NCI-H446 (cell line): ENCODE data around the gene SCN9A.
"Not testable (repeated sequence)": the region's sequence is repeated elsewhere in the genome, so short reads cannot be mapped to it uniquely, and the experiment has no call there.

Source experiments
- DNase-seq, 2 experiments: peaks; one replicate each; lab custom pipeline; 2025; lab: John Stamatoyannopoulos, UW

Gene SCN9A

DNA sequence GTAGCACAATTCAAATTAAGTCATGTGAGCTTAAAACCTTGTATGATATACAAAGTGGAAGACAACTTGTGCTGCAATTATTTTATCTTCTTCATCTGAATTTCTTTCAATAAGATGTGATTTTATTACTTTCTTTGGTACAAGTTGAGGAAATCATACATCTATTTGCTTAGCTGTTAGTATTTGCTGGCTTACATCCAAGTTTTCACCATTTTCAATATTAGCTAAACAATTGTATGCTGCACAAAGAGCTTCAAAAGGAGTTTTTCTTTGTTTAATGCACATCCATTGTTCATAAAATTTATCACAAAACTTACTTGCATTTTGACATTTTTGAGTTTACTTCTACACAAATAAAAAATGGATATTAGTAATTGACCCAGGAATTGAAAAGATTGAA lies 40.9 kb downstream of the SCN9A start:
- no peak for DNase-seq

DNA sequence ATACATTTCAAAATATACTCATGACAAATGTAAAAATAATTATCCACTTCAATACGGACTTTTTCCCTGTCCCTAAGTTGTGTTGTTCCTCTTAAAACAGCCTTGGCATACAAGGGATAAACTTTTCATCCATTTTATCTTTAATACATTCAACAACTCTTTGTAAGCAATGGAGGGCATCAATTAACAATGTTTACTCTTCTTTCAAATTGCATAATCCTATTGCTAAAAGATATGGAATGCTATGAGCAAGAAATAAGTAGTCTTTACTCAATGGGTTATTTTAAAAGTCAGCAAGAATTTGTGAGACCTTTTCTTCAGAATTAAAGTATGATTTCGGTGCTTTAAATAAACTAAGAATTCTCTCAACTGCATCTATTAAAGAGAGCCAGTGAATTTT lies 41.9 kb downstream of the SCN9A start:
- no peak for DNase-seq

- no peak for DNase-seq
These were observed 43.6 kb downstream of the SCN9A start for GRCh38 chr2:166332106-166332505.

DNA sequence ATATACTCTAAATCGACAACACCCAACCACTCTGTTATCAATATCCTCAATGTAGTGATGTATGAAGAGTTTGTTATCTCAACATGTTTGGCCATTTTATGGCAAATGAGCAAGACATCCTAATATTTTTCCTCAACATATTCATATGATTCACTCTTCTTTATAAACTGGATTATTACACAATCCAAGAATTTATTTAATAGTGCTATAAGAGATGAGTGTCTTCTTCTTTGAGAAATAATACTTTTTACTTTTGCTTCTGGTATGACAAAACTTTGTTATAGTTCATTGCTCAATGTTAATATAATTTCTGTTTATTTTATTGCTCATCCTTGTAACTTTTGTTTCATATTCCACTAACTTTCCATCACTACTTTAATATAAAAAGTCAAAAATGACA lies 44.3 kb downstream of the SCN9A start:
- no peak for DNase-seq

DNA sequence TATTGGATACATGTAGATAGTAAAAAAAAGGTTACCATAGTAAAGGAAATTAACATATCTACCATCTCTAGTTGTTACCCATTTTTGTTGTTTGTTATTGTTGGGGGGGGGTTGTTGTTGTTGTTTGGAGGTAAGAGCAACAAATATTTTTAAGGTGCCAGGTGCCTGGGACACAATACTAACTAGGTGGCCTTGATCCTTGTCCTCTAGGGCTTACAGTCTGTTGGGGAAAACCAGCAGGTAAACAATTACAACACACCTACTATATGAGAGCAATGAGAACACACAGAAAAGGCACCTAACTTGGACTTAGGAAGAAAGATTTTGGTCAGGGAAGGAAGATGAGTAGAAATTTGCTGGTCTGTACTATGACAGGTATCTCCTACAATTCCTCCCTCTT lies 46.3 kb downstream of the SCN9A start:
- DNase-seq: no peak

DNA sequence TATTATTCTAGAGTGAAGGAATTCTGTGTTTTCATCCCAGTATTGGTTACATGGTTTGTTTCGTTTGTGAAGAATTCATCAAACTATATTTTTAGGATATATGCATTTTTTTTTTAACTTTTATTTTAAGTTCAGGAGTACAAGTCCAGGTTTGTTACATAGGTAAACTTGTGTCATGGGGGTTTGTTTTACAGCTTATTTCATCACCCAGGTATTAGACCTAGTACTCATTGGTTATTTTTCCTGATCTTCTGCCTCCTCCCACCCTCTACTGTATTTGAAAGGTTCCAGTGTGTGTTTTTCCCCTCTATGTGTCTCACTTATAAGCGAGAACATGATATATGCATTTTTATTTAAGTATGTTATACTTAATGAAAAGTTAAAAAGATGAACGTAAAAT lies 47.6 kb downstream of the SCN9A start:
- no peak for DNase-seq

GRCh38 chr2:166321076-166321475 lies 54.7 kb downstream of the SCN9A start:
- no peak for DNase-seq

DNA sequence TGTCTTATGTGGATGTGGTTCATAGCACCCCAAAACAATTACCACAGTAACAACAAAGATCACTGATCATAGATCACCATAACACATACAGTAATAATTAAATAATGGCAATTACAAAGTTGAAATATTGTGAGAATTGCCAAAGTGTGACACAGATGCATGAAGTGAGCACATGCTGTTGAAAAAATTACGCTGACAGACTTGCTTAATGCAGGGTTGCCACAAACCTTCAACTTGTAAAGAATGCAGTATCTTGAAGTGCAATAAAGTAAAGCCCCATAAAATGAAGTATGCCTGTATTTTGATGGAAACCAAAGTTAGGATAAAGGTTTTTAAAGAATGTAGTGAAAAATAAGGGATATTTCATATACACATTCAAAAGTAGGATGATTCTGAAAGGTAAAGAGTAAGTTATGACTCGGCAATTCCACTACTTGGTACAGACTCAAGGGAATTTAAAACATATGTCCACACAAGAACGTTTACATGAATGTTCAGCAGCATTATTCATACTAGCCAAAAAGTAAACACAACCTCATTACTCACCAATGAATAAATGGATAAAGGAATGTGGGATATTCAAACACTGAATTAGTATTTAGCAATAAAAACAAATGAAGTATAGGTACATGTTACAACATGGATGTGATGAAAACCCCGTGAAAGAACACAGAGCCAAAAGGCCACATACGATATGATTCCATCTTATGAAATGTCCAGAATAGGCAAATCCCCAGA lies 61.6 kb downstream of the SCN9A start:
- DNase-seq: no peak

DNA sequence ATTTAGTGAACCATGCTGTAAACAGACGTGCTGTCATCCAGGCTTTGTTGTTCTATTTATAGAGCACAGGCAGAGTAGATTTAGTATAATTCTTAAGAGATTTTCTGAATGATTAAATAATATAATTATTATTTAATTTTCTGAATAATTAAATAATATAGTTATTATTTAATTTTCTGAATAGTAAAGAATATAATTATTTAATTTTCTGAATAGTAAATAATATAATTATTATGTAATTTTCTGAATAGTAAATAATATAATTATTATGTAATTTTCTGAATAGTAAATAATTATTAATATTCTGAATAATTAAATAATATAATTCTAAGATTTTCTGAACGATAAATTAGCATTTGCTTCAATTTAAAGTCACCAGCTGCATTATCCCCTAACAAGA lies 62.9 kb downstream of the SCN9A start:
- not testable (repeated sequence) for DNase-seq

DNA sequence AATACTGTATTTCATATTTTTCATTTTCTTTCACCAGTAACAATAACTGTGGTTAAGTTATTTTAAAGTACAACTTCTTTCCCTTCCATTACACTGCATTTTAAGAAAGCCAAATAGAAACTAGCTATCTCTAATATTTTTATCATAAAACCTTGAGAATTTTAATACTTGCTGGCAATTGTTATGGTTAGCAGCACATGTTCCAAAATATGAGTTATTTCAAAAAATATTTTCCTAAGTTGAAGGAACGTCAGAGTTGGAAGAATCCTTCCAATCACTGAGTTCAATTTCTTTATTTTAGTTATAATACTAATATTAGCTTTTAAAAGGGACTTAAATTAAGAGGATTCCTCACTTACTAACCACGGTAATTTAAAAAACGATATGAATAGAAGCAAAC lies 68.4 kb downstream of the SCN9A start:
- DNase-seq: no peak

DNA sequence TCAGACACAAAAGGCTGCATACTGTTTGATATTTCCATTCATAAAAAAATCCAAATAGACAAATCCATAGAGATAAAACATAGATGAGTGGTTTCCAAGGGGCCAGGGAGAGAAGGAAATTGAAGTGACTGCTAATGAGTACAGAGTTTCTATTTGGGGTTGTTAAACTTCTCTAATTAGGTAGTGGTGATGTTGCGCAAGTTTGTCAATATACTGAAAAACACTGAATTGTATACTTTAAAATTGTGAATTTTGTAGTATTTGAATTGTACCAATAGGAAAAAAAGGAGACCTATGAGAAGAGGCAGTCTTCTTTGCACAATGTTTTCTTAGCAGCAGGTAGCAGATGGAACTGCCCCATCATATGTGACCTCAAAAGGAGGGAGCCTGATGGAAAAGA lies 71.1 kb downstream of the SCN9A start:
- DNase-seq: no peak

DNA sequence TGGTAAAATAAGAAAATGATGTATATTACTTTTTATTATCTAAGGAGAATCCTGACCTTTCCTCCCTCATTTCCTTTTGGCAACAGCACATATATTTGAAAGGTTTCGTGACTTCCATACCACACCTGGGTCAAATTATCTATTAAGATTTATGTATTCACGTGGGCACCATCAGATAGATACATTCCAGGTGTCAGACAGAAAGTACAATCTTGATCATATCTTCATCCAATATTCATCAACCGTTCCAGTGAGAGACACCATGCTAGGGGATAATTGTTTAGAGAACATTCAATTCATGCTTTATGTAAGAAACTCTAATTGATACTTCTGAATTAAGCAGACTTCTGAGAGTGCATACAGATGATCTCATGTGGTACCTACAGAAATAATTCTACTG lies 73.7 kb downstream of the SCN9A start:
- no peak for DNase-seq

GRCh38 chr2:166297951-166298350 lies 77.8 kb downstream of the SCN9A start:
- DNase-seq: no peak

- DNase-seq: no peak
These were observed 81.8 kb downstream of the SCN9A start for GRCh38 chr2:166293984-166294383.

- no peak for DNase-seq
These were observed 90.5 kb downstream of the SCN9A start for GRCh38 chr2:166285215-166285614.

DNA sequence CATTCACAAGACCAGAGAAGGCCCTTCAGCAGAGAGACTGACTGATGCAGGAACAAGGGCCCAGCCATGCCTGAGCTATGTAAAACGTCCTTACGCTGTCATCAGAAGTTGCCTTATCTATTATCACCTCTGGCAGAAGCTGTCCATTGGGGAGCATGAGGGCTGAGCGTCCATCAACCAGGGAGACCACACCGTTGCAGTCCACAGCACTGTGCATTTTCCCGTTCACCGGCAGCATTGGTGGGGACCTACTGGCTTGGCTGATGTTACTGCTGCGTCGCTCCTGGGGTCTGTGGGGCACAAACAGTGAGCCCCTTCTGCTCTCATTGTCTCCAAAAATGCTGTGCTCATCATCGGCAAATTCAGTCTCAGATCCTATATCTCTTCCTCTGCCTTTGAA lies 91.4 kb downstream of the SCN9A start:
- DNase-seq: no peak

DNA sequence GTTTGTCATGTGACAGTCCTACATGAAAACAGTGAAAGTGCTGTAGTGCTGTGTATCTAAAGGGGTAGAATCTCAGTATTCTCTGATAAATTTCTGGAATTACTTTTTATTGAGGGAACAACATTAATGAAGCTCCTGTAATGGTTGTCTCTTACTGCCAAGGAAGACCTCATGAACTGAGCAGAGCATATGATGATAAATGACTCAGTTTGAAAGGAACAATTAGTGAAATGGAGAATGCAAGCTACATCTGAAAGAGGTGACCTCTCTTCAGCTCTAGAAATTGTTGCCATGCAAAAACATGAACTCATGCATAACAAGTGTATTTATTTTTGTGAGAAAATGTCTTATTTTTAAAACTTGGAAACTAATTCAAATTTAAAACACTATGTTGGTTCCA lies 93.6 kb downstream of the SCN9A start:
- no peak for DNase-seq

GRCh38 chr2:166278856-166279255 lies 96.9 kb downstream of the SCN9A start:
- no peak for DNase-seq

- DNase-seq: no peak
These were observed 105.4 kb downstream of the SCN9A start for GRCh38 chr2:166270376-166270775.

- DNase-seq: no peak
These were observed 106.4 kb downstream of the SCN9A start for GRCh38 chr2:166269322-166269721.

DNA sequence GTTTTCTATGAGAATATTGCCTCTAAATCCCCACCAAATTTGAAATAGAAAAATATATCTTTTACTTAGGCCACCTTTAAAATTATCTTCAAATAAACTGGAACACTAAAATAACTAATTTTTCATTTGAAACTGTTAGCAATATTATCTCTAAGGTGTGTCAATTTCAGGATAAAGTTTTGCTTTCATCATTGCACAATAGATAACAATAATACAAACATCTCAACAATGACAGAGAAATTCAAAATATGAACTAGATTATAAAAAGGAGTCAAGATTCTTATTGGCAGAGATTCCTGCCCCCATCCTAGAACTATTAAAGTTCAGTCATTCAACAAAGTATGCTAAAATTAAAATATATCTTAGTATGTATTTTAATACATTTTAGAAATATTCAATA lies 117.9 kb downstream of the SCN9A start:
- no peak for DNase-seq

DNA sequence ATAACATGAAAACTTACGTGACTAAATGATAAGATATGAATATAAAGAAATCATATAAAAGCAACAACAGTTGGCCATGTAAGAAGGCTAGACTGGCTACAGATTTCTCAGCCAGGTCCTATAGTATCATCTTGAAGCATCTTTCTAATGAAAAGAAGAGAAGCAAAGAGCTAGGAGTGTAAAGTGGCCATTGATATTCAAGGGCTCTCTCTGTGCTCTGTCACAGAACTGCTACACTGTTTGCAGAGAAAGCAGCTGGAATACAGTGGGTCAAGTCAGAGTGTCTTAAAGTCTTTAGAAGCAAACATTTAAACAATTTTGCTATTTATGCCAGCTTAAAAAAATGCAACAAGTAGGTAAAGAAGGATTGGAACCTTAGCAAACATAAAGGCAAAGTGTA lies 118.8 kb downstream of the SCN9A start:
- no peak for DNase-seq

DNA sequence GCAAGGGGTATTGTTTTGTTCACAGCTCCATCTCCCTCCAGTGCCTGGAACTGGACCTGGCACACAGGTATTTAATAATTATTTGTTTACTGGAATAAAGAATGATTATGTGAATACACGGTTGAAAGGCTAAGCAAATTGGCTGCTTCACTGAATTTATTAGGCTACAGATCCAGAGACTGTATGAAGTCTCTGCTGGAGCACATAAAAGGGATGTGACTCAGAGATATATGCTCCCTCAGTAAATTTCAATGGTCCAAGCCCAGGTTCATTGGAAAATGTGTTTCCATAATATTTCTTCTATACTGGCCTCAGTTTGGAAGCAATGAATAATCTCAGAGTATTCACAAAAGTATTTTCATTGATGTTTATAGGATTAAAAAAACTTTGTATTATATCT lies 126.4 kb downstream of the SCN9A start:
- DNase-seq: no peak

- DNase-seq: no peak
These were observed 128.8 kb downstream of the SCN9A start for GRCh38 chr2:166246901-166247300.

GRCh38 chr2:166242309-166242708 lies 133.4 kb downstream of the SCN9A start:
- DNase-seq: no peak
